HEK293 (cell line): ENCODE data around the gene LUZP2.

ENCODE experiments used
- CTCF ChIA-PET: fragments of 350-600 bp; formaldehyde crosslinking; extraction: SDS; loops from one replicate; lab custom pipeline; 2021; ENCODE audit warnings: antibody characterized with exemption; lab: Yijun Ruan, JAX
- POLR2A ChIA-PET: fragments of 300-600 bp; formaldehyde crosslinking; extraction: SDS; loops from one replicate; lab custom pipeline; 2020; ENCODE audit warnings: antibody characterized with exemption, inconsistent platforms; lab: Yijun Ruan, JAX
- H3K27ac ChIP-seq: fragments of 200-500 bp; sonication (Bioruptor generic); 2 replicates; pipeline ENCODE4 v1.5.1; 2014; ENCODE audit warnings: low read depth, low read length, control low read depth, inconsistent platforms; ENCODE audit errors: extremely low read depth
- H3K36me3 ChIP-seq, 2 experiments: fragments of 200-500 bp in 1 of 2; sonication (Bioruptor generic) in 1 of 2; 1 replicate in 1 of 2; 2 replicates in 1 of 2; pipeline ENCODE4 v1.5.1; 2014 to 2017; ENCODE audit warnings: inconsistent platforms in 2 of 2, low read length in 2 of 2; ENCODE audit not compliant: control insufficient read depth in 2 of 2, insufficient read depth in 1 of 2
- H3K4me1 ChIP-seq: fragments of 200-500 bp; sonication (Bioruptor generic); 2 replicates; pipeline ENCODE4 v1.5.1; 2014; ENCODE audit warnings: mild to moderate bottlenecking, low read length, inconsistent platforms; ENCODE audit not compliant: control insufficient read depth, insufficient read depth
- H3K4me3 ChIP-seq: 2 replicates; pipeline ENCODE4 v1.5.1; 2011; ENCODE audit warnings: low read depth, mild to moderate bottlenecking, control low read depth, low read length, moderate library complexity
- H3K9me3 ChIP-seq: fragments of 200-500 bp; sonication (Bioruptor generic); 2 replicates; pipeline ENCODE4 v1.5.1; 2014; ENCODE audit warnings: low read depth, low read length, inconsistent platforms; ENCODE audit not compliant: control insufficient read depth, insufficient read depth
- EGR2 ChIP-seq: fragments of 450-650 bp; formaldehyde crosslinking; IDR thresholded peaks from 2 replicates; pipeline ENCODE4 v1.5.1; 2016; ENCODE audit warnings: low read depth, missing biosample characterization, missing genetic modification characterization
- GLI4 ChIP-seq: fragments of 450-650 bp; formaldehyde crosslinking; IDR thresholded peaks from 2 replicates; pipeline ENCODE4 v1.5.1; 2016; ENCODE audit warnings: missing biosample characterization, missing genetic modification characterization
- KLF7 ChIP-seq: fragments of 450-650 bp; formaldehyde crosslinking; IDR thresholded peaks from 2 replicates; pipeline ENCODE4 v1.5.1; 2016; ENCODE audit warnings: missing biosample characterization, missing genetic modification characterization, borderline replicate concordance
- MEIS1 ChIP-seq: sonication (generic); formaldehyde crosslinking; IDR thresholded peaks from 2 replicates; pipeline ENCODE4 v1.8.1; 2022; ENCODE audit warnings: missing genetic modification reagents, mild to moderate bottlenecking, borderline replicate concordance
- MYNN ChIP-seq: fragments of 450-650 bp; formaldehyde crosslinking; IDR thresholded peaks from 2 replicates; pipeline ENCODE4 v1.5.1; 2016; ENCODE audit warnings: missing biosample characterization, missing genetic modification characterization, borderline replicate concordance
- OVOL3 ChIP-seq: fragments of 450-650 bp; formaldehyde crosslinking; IDR thresholded peaks from 2 replicates; pipeline ENCODE4 v1.5.1; 2016; ENCODE audit warnings: missing biosample characterization, missing genetic modification characterization
- SCRT1 ChIP-seq: fragments of 450-650 bp; formaldehyde crosslinking; IDR thresholded peaks from 2 replicates; pipeline ENCODE4 v1.5.1; 2016; ENCODE audit warnings: missing biosample characterization, missing genetic modification characterization, borderline replicate concordance
- ZBTB6 ChIP-seq: fragments of 450-650 bp; formaldehyde crosslinking; IDR thresholded peaks from 2 replicates; pipeline ENCODE4 v1.5.1; 2017; ENCODE audit warnings: missing biosample characterization, missing genetic modification characterization
- ZNF175 ChIP-seq: fragments of 450-650 bp; formaldehyde crosslinking; IDR thresholded peaks from 2 replicates; pipeline ENCODE4 v1.5.1; 2016; ENCODE audit warnings: missing biosample characterization, missing genetic modification characterization
- ZNF274 ChIP-seq, 2 experiments: fragments of 200-500 bp in 1 of 2; fragments of 450-650 bp in 1 of 2; sonication (Bioruptor generic) in 1 of 2; formaldehyde crosslinking in 1 of 2; IDR thresholded peaks; 2 replicates each; pipeline versions ENCODE4 v1.5.1 to v1.6.1; 2014 to 2016; ENCODE audit warnings: borderline replicate concordance in 1 of 2, inconsistent platforms in 1 of 2, low read length in 1 of 2, missing biosample characterization in 1 of 2, missing genetic modification characterization in 1 of 2
- ZNF280C ChIP-seq: fragments of 450-650 bp; formaldehyde crosslinking; IDR thresholded peaks from 2 replicates; pipeline ENCODE4 v1.5.1; 2016; ENCODE audit warnings: missing biosample characterization, missing genetic modification characterization
- ZNF362 ChIP-seq: fragments of 450-650 bp; formaldehyde crosslinking; IDR thresholded peaks from 2 replicates; pipeline ENCODE4 v1.5.1; 2016; ENCODE audit warnings: missing biosample characterization, missing genetic modification characterization
- ZNF514 ChIP-seq: fragments of 450-650 bp; formaldehyde crosslinking; IDR thresholded peaks from 2 replicates; pipeline ENCODE4 v1.5.1; 2016; ENCODE audit warnings: missing biosample characterization, missing genetic modification characterization
- ZNF747 ChIP-seq: fragments of 450-650 bp; formaldehyde crosslinking; IDR thresholded peaks from 2 replicates; pipeline ENCODE4 v1.5.1; 2016; ENCODE audit warnings: missing biosample characterization, missing genetic modification characterization
- ZSCAN4 ChIP-seq: fragments of 450-650 bp; formaldehyde crosslinking; IDR thresholded peaks from 2 replicates; pipeline ENCODE4 v1.5.1; 2017; ENCODE audit warnings: missing biosample characterization, missing genetic modification characterization
- TF ChIP-seq, protein P1 (sequence below): fragments of 450-650 bp; formaldehyde crosslinking; IDR thresholded peaks from 2 replicates; pipeline ENCODE4 v1.5.1; 2016; ENCODE audit warnings: missing biosample characterization, missing genetic modification characterization
- TF ChIP-seq, protein P2 (sequence below): fragments of 450-650 bp; formaldehyde crosslinking; IDR thresholded peaks from 2 replicates; pipeline ENCODE4 v1.5.1; 2016; ENCODE audit warnings: missing biosample characterization, missing genetic modification characterization
- TF ChIP-seq, protein P3 (sequence below): fragments of 450-650 bp; IDR thresholded peaks from 2 replicates; pipeline ENCODE4 v1.5.1; 2018; ENCODE audit warnings: missing biosample characterization, missing genetic modification characterization

The LUZP2 gene

DNA sequence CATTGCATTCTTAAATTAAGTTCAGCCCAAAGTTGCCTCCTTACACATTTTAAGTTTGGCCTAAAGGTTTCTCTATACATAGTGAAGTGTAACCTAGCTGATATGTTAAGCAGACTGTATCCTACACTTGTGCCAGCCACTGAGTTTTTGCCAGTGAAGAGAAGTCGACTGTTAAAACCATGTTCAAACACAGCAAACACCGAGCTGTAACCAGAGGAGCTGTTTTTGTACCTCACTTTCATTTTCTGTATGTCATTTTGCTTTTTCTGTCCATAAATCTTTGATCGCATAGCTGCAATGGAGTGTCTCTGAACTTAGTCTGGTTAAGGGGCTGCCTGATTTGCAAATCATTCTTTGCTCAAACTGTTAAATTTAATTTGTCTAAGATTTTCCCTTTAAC is 403.7 kb downstream of the LUZP2 start:
- no peak for TF ChIP-seq GLI4 (tag by site-specific recombination)
- no peak for TF ChIP-seq MEIS1 (CRISPR knock-in tag)
- TF ChIP-seq, protein P1, sequence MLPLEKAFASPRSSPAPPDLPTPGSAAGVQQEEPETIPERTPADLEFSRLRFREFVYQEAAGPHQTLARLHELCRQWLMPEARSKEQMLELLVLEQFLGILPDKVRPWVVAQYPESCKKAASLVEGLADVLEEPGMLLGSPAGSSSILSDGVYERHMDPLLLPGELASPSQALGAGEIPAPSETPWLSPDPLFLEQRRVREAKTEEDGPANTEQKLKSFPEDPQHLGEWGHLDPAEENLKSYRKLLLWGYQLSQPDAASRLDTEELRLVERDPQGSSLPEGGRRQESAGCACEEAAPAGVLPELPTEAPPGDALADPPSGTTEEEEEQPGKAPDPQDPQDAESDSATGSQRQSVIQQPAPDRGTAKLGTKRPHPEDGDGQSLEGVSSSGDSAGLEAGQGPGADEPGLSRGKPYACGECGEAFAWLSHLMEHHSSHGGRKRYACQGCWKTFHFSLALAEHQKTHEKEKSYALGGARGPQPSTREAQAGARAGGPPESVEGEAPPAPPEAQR = no peak
- no peak for TF ChIP-seq ZBTB6 (tag by site-specific recombination)
- TF ChIP-seq OVOL3 (tag by site-specific recombination) = no peak
- no peak for TF ChIP-seq ZSCAN4 (tag by site-specific recombination)
- Histone ChIP-seq H3K36me3 (no peaks in the 10 kb centered on the region), H3K4me1 (no peaks in the 10 kb centered on the region), H3K9me3 (no peaks in the 10 kb centered on the region), H3K4me3 (no peak overlapping the region), H3K27ac (no peak overlapping the region)
- ChIA-PET POLR2A (no interaction called here), CTCF (no interaction called here)

- no peak overlapping the region for H3K4me3 ChIP-seq
- CTCF ChIA-PET = no interaction called here
Measured at GRCh38 chr11:24900960-24901549, 404.2 kb downstream of the LUZP2 start.

More at GRCh38 chr11:24900960-24901549, 404.2 kb downstream of the LUZP2 start:
- no peaks in the 10 kb centered on the region for H3K4me1 ChIP-seq
- POLR2A ChIA-PET = no interaction called here
- no peak for TF ChIP-seq ZNF280C (tag by site-specific recombination)
- TF ChIP-seq KLF7 (tag by site-specific recombination) = no peak
- no peak for TF ChIP-seq MYNN (tag by site-specific recombination)
- TF ChIP-seq SCRT1 = no peak
- TF ChIP-seq ZNF175 (tag by site-specific recombination) = no peak
- no peak for TF ChIP-seq ZNF747 (tag by site-specific recombination)
- TF ChIP-seq ZNF514 (tag by site-specific recombination) = no peak
- TF ChIP-seq, protein P2, sequence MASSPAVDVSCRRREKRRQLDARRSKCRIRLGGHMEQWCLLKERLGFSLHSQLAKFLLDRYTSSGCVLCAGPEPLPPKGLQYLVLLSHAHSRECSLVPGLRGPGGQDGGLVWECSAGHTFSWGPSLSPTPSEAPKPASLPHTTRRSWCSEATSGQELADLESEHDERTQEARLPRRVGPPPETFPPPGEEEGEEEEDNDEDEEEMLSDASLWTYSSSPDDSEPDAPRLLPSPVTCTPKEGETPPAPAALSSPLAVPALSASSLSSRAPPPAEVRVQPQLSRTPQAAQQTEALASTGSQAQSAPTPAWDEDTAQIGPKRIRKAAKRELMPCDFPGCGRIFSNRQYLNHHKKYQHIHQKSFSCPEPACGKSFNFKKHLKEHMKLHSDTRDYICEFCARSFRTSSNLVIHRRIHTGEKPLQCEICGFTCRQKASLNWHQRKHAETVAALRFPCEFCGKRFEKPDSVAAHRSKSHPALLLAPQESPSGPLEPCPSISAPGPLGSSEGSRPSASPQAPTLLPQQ = no peak
- no peak for TF ChIP-seq EGR2 (tag by site-specific recombination)
- TF ChIP-seq ZNF274 (IDR thresholded peaks at IDR 0.05; ENCODE audit: low read length) = no peak
- TF ChIP-seq ZNF274 (tag by site-specific recombination; IDR thresholded peaks at IDR 0.05; ENCODE audit: borderline replicate concordance) = no peak
- no peak for TF ChIP-seq ZNF362
- TF ChIP-seq, protein P3, sequence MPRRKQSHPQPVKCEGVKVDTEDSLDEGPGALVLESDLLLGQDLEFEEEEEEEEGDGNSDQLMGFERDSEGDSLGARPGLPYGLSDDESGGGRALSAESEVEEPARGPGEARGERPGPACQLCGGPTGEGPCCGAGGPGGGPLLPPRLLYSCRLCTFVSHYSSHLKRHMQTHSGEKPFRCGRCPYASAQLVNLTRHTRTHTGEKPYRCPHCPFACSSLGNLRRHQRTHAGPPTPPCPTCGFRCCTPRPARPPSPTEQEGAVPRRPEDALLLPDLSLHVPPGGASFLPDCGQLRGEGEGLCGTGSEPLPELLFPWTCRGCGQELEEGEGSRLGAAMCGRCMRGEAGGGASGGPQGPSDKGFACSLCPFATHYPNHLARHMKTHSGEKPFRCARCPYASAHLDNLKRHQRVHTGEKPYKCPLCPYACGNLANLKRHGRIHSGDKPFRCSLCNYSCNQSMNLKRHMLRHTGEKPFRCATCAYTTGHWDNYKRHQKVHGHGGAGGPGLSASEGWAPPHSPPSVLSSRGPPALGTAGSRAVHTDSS (tag by site-specific recombination) = no peak
- H3K27ac ChIP-seq = no peak overlapping the region
- H3K36me3 ChIP-seq = no peaks in the 10 kb centered on the region
- no peaks in the 10 kb centered on the region for H3K9me3 ChIP-seq
